ENCODE results near the gene FOXF1. TPM values are rescaled to one million over a fixed set of nuclear protein-coding genes. Genes with fewer than 3 reads are reported as not detected.

FOXF1 gene
- total and polyA plus RNA-seq, 3 experiments from 2014 or later: not detected

- ChIA-PET CTCF (no interaction called here), POLR2A (no interaction called here)
- Mint-ChIP-seq H3K27ac (no peak overlapping the region), H3K27me3 (no peaks in the 10 kb centered on the region), H3K36me3 (peaks cover under 1 to 75% (median 22%) of the 10 kb centered on the region in 3 donors), H3K4me1 (no peaks in the 10 kb centered on the region), H3K9me3 (no peaks in the 10 kb centered on the region), H3K4me3 (no peak overlapping the region)
- Histone ChIP-seq H3K36me3 (ENCODE audit: insufficient read depth, low read length) (peaks cover 7% of the 10 kb centered on the region), H3K27me3 (ENCODE audit: insufficient read depth, low read length, poor library complexity, severe bottlenecking) (no peaks in the 10 kb centered on the region), H3K27ac (ENCODE audit: low read depth, low read length) (no peak overlapping the region), H3K4me1 (ENCODE audit: insufficient read depth, low read length) (no peaks in the 10 kb centered on the region), H3K4me3 (ENCODE audit: low read length) (no peak overlapping the region), H3K9me3 (ENCODE audit: low read length) (no peaks in the 10 kb centered on the region)
- peak in 1 of 5 donors; percentile 10 for DNase-seq
These were observed 24.7 kb downstream of the FOXF1 start for GRCh38 chr16:86534779-86535615.

GRCh38 chr16:86536621-86537020 lies 26.3 kb downstream of the FOXF1 start:
- H3K4me3 ChIP-seq (ENCODE audit: low read length): no peak overlapping the region
- CTCF ChIA-PET: no interaction called here
- Mint-ChIP-seq H3K9me3 (no peaks in the 10 kb centered on the region), H3K27ac (peak overlapping the region in 1 of 8 donors; percentile 65), H3K36me3 (peaks cover 0 to 83% (median 25%) of the 10 kb centered on the region in 3 donors), H3K4me3 (no peak overlapping the region), H3K4me1 (no peaks in the 10 kb centered on the region), H3K27me3 (no peaks in the 10 kb centered on the region)
- peaks cover 21% of the 10 kb centered on the region for H3K36me3 ChIP-seq (ENCODE audit: insufficient read depth, low read length)
- H3K27ac ChIP-seq (ENCODE audit: low read depth, low read length): no peak overlapping the region
- no peaks in the 10 kb centered on the region for H3K27me3 ChIP-seq (ENCODE audit: insufficient read depth, low read length, poor library complexity, severe bottlenecking)
- no peaks in the 10 kb centered on the region for H3K4me1 ChIP-seq (ENCODE audit: insufficient read depth, low read length)
- no peaks in the 10 kb centered on the region for H3K9me3 ChIP-seq (ENCODE audit: low read length)
- POLR2A ChIA-PET: no interaction called here
- peak in 1 of 5 donors; percentile 42 for DNase-seq

- Histone ChIP-seq H3K27ac (ENCODE audit: low read depth, low read length) (no peak overlapping the region), H3K4me3 (ENCODE audit: low read length) (no peak overlapping the region), H3K9me3 (ENCODE audit: low read length) (no peaks in the 10 kb centered on the region), H3K4me1 (ENCODE audit: insufficient read depth, low read length) (no peaks in the 10 kb centered on the region), H3K27me3 (ENCODE audit: insufficient read depth, low read length, poor library complexity, severe bottlenecking) (no peaks in the 10 kb centered on the region), H3K36me3 (ENCODE audit: insufficient read depth, low read length) (peaks cover 30% of the 10 kb centered on the region)
- ChIA-PET CTCF (no interaction called here), POLR2A (no interaction called here)
- no peaks in the 10 kb centered on the region for H3K9me3 Mint-ChIP-seq
- H3K4me3 Mint-ChIP-seq: no peak overlapping the region
- DNase-seq: peak in 1 of 5 donors; percentile 18
- no peaks in the 10 kb centered on the region for H3K4me1 Mint-ChIP-seq
- no peaks in the 10 kb centered on the region for H3K27me3 Mint-ChIP-seq
- no peak overlapping the region for H3K27ac Mint-ChIP-seq
- H3K36me3 Mint-ChIP-seq: peaks cover 0 to 85% (median 25%) of the 10 kb centered on the region in 3 donors
These were observed 27.2 kb downstream of the FOXF1 start for GRCh38 chr16:86537486-86537885.

- H3K4me3 ChIP-seq (ENCODE audit: low read length): no peak overlapping the region
- H3K36me3 ChIP-seq (ENCODE audit: insufficient read depth, low read length): peaks cover 30% of the 10 kb centered on the region
- no peaks in the 10 kb centered on the region for H3K9me3 Mint-ChIP-seq
- H3K27me3 ChIP-seq (ENCODE audit: insufficient read depth, low read length, poor library complexity, severe bottlenecking): no peaks in the 10 kb centered on the region
- peak in 1 of 5 donors; percentile 26 for DNase-seq
- no peaks in the 10 kb centered on the region for H3K4me1 Mint-ChIP-seq
- no peak overlapping the region for H3K27ac Mint-ChIP-seq
- H3K9me3 ChIP-seq (ENCODE audit: low read length): no peaks in the 10 kb centered on the region
- no peaks in the 10 kb centered on the region for H3K4me1 ChIP-seq (ENCODE audit: insufficient read depth, low read length)
- peaks cover 0 to 85% (median 25%) of the 10 kb centered on the region in 3 donors for H3K36me3 Mint-ChIP-seq
- POLR2A ChIA-PET: no interaction called here
- no peaks in the 10 kb centered on the region for H3K27me3 Mint-ChIP-seq
- no peak overlapping the region for H3K4me3 Mint-ChIP-seq
- no peak overlapping the region for H3K27ac ChIP-seq (ENCODE audit: low read depth, low read length)
- CTCF ChIA-PET: no interaction called here
These were observed 28.0 kb downstream of the FOXF1 start for GRCh38 chr16:86538196-86538780.

- H3K27ac ChIP-seq (ENCODE audit: low read depth, low read length): no peak overlapping the region
- H3K4me3 ChIP-seq (ENCODE audit: low read length): no peak overlapping the region
- H3K36me3 ChIP-seq (ENCODE audit: insufficient read depth, low read length): peaks cover 30% of the 10 kb centered on the region
- Mint-ChIP-seq H3K36me3 (peaks cover 4 to 96% (median 34%) of the 10 kb centered on the region in 3 donors), H3K27ac (no peak overlapping the region), H3K27me3 (no peaks in the 10 kb centered on the region), H3K9me3 (no peaks in the 10 kb centered on the region), H3K4me1 (peaks cover 0 to 3% (median 0%) of the 10 kb centered on the region in 3 donors), H3K4me3 (no peak overlapping the region)
- no peaks in the 10 kb centered on the region for H3K9me3 ChIP-seq (ENCODE audit: low read length)
- no peaks in the 10 kb centered on the region for H3K4me1 ChIP-seq (ENCODE audit: insufficient read depth, low read length)
- H3K27me3 ChIP-seq (ENCODE audit: insufficient read depth, low read length, poor library complexity, severe bottlenecking): no peaks in the 10 kb centered on the region
- POLR2A ChIA-PET: no interaction called here
- no peak for DNase-seq
- CTCF ChIA-PET: no interaction called here
These were observed 30.6 kb downstream of the FOXF1 start for GRCh38 chr16:86540894-86541293.

- ChIA-PET CTCF (no interaction called here), POLR2A (no interaction called here)
- H3K36me3 ChIP-seq (ENCODE audit: insufficient read depth, low read length): peaks cover 30% of the 10 kb centered on the region
- H3K9me3 Mint-ChIP-seq: no peaks in the 10 kb centered on the region
- no peaks in the 10 kb centered on the region for H3K4me1 ChIP-seq (ENCODE audit: insufficient read depth, low read length)
- H3K9me3 ChIP-seq (ENCODE audit: low read length): no peaks in the 10 kb centered on the region
- peak in 1 of 5 donors; percentile 9 for DNase-seq
- H3K4me3 ChIP-seq (ENCODE audit: low read length): no peak overlapping the region
- no peaks in the 10 kb centered on the region for H3K27me3 Mint-ChIP-seq
- peaks cover 0 to 3% (median 0%) of the 10 kb centered on the region in 3 donors for H3K4me1 Mint-ChIP-seq
- H3K36me3 Mint-ChIP-seq: peaks cover 4 to 97% (median 34%) of the 10 kb centered on the region in 3 donors
- H3K27me3 ChIP-seq (ENCODE audit: insufficient read depth, low read length, poor library complexity, severe bottlenecking): no peaks in the 10 kb centered on the region
- H3K27ac Mint-ChIP-seq: no peak overlapping the region
- no peak overlapping the region for H3K4me3 Mint-ChIP-seq
- H3K27ac ChIP-seq (ENCODE audit: low read depth, low read length): no peak overlapping the region
These were observed 31.2 kb downstream of the FOXF1 start for GRCh38 chr16:86541560-86541959.

- H3K36me3 ChIP-seq (ENCODE audit: insufficient read depth, low read length): peaks cover 30% of the 10 kb centered on the region
- CTCF ChIA-PET: no interaction called here
These were observed 32.7 kb downstream of the FOXF1 start for GRCh38 chr16:86542756-86543750.

More at GRCh38 chr16:86542756-86543750, 32.7 kb downstream of the FOXF1 start:
- no peak overlapping the region for H3K27ac Mint-ChIP-seq
- no peak overlapping the region for H3K4me3 ChIP-seq (ENCODE audit: low read length)
- no peaks in the 10 kb centered on the region for H3K27me3 Mint-ChIP-seq
- H3K4me3 Mint-ChIP-seq: no peak overlapping the region
- H3K36me3 Mint-ChIP-seq: peaks cover 4 to 97% (median 33%) of the 10 kb centered on the region in 3 donors
- no peaks in the 10 kb centered on the region for H3K27me3 ChIP-seq (ENCODE audit: insufficient read depth, low read length, poor library complexity, severe bottlenecking)
- H3K4me1 Mint-ChIP-seq: peaks cover 0 to 3% (median 0%) of the 10 kb centered on the region in 3 donors
- no peak for DNase-seq
- no peaks in the 10 kb centered on the region for H3K4me1 ChIP-seq (ENCODE audit: insufficient read depth, low read length)
- POLR2A ChIA-PET: no interaction called here
- no peaks in the 10 kb centered on the region for H3K9me3 Mint-ChIP-seq
- no peak overlapping the region for H3K27ac ChIP-seq (ENCODE audit: low read depth, low read length)
- H3K9me3 ChIP-seq (ENCODE audit: low read length): no peaks in the 10 kb centered on the region

Data from CD8-positive, alpha-beta memory T cell (primary cell).